ENCODE measurements around the gene SMIM20.
A peak's percentile ranks its signal among the peaks of the same experiment; 100 is the strongest.

DNA sequence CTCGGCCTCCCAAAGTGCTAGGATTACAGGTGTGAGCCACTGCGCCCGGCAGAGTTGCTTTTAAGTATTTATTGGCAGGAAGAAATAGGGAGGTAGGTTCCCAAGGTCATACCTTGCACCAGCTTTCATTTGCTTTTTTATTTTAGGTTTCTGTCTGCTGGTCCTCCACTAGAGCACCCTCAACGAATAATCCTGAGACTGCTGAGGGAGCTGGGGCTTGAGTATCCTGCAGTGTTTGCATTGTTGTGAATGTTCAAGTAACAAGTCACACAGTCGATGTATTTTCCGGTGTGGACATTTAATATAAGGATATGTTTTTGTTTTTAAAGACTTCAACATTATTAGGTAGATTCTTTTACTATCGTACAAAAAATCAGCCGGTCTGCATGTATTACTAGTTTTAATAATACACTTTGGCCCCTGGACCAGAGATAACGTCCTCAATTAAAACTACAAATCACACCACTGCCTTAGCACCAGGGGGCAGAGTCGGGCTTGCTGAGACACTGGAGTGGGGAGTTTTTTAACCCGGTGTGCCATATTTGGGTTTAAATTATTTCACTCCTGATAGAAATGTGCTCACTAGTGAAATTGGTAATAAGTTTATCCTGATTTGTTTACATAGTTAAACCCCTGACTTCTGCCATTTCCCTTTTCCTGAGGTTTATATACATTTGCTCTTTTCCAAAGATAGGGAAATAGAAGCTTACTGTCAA lies 11.6 kb downstream of the SMIM20 start:
- TF ChIP-seq, protein P1, sequence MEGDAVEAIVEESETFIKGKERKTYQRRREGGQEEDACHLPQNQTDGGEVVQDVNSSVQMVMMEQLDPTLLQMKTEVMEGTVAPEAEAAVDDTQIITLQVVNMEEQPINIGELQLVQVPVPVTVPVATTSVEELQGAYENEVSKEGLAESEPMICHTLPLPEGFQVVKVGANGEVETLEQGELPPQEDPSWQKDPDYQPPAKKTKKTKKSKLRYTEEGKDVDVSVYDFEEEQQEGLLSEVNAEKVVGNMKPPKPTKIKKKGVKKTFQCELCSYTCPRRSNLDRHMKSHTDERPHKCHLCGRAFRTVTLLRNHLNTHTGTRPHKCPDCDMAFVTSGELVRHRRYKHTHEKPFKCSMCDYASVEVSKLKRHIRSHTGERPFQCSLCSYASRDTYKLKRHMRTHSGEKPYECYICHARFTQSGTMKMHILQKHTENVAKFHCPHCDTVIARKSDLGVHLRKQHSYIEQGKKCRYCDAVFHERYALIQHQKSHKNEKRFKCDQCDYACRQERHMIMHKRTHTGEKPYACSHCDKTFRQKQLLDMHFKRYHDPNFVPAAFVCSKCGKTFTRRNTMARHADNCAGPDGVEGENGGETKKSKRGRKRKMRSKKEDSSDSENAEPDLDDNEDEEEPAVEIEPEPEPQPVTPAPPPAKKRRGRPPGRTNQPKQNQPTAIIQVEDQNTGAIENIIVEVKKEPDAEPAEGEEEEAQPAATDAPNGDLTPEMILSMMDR (IDR thresholded peaks at IDR 0.05; ENCODE audit: borderline replicate concordance, extremely low read depth, low read length, poor library complexity, severe bottlenecking): peak; percentile 30
- TF ChIP-seq EZH2 (IDR thresholded peaks at IDR 0.05; ENCODE audit: borderline replicate concordance, low read depth, low read length, severe bottlenecking): no peak
